NCI-H524 (cell line): ENCODE measurements around the gene WDR75.

Experiments
- DNase-seq, 2 experiments: peaks; one replicate each; lab custom pipeline; 2025; lab: John Stamatoyannopoulos, UW

The WDR75 gene

DNA sequence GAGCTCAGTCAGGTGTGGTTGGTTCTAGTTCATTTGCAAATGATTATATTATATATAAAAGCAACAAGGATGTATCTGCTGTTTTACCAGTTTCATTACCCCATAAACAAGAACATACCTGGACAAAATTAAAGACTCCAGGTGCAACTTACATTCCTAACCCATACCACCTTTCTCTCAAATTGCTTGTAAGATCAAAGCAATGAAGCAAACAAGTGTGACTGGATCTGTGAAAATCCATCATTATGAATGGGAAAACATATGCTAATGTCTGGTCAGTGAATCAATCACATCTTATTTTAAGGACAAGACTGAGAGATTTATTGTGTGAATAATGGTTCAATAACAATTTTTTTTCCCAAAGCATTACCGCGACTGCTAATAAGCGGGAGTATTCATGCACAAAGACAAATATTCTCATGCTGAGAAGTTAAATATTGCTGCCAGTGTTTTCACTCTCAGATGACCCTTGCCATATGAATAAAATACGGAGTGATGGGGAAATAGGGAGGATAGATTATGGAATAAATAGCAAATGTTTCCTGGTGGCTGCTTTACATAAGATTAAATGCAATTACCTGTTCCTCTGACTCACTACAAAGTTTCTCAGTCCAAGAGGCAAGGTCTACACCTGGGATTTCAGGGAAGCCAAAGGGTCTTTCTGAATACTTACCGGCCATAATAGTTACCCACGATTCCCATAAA, 59.3 kb downstream of the WDR75 start:
- no peak for DNase-seq

DNA sequence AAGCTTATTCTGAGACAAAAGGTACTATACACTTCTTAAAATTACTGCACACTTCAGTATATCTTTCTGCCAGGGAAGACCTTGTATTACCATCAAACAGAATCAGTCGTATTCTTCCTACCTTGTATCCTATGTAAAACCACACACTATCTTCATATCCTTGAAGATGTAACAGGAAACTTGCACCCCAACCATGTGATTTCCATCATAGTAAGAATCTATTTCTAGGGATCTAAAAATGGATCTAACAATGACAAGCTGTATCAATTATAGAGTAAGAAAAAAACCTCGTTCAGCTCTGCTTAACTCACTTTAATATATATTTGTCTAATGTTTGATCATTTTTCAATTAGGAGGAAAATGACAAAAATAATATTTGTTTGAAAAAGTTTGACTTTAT, 60.2 kb downstream of the WDR75 start:
- no peak for DNase-seq

GRCh38 chr2:189502714-189503113, 61.4 kb downstream of the WDR75 start:
- no peak for DNase-seq

DNA sequence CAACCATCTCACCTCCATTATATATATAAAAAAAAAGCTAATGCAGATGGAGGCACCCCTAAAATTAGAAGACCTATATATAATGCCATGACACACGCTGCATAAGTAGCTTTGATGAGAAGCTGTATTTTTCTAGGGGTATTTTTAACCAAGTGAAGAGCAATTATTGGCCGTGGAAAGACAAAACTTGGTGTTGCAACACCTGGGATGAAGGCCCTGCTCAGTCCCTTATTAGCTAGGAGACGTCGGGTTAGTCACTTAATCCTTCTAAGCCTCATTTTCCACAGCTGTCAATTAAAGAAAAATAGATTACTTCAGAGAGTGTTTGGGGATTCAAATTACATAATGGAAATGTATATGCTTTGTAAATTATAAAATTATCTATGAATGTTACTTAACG, 63.0 kb downstream of the WDR75 start:
- peak; percentile 87 to 92 for DNase-seq

GRCh38 chr2:189505492-189505891, 64.2 kb downstream of the WDR75 start:
- no peak for DNase-seq

DNA sequence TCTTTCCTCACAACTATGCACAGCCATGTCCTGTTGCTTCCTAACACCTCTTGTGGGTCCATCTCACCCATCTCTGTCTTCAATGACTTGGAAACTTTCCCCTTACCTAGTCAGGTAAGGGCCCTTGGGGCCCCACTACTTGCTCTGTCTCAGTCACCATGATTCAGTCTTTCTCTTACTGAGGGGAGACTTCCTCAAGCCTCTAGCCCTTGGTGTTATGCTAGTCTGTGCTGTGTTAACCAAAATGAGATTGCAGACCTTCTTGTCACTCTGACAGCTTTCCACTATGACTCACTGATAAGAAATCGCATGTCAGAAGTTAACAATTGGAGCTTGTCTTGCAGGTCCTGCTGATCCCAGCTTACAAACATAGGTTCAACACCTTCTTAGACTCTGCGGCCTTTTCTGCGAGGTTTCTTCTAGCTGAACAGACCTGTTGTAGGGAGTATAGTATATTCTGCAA, 65.3 kb downstream of the WDR75 start:
- no peak for DNase-seq

- DNase-seq, result no peak
These were observed 70.1 kb downstream of the WDR75 start for GRCh38 chr2:189511210-189511959.

DNA sequence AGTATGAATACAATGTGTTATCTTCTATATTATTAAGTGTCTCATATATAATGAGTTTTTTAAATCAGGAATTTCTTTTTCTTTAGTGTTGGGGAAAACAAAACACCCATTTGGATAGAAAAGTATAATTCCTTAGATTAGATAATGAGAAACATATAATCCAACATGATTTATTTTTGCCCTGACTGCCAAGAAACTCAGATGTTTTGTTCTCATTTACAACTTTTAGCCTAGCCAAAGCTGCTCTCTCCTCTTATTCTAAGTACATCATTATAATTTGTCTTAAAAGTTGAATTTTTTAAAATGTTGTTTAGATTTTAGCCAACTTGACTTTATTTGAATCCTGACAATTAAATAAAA, 70.7 kb downstream of the WDR75 start:
- no peak for DNase-seq

- DNase-seq, result no peak
These were observed 71.6 kb downstream of the WDR75 start for GRCh38 chr2:189512879-189513278.

GRCh38 chr2:189514104-189514503, 72.8 kb downstream of the WDR75 start:
- DNase-seq, result no peak

DNA sequence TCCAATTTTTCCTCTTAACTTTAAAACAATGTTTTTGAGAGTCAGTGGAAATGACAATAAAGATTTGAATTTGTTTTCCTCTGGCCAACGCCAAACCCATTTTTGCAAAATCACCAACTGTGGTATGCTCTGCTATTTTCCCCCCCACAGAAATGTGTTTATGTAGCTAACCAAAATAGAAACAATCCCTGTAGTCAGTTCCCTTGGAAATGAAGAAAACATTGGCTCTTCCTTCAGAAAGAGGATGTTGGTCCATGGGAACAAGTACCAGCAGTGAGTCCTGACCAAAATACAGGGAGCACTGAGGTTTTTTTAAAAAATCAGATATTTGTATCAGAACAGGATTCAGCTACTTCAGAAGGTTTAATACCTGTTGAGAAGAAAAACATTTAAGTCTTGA, 74.0 kb downstream of the WDR75 start:
- DNase-seq, result no peak

DNA sequence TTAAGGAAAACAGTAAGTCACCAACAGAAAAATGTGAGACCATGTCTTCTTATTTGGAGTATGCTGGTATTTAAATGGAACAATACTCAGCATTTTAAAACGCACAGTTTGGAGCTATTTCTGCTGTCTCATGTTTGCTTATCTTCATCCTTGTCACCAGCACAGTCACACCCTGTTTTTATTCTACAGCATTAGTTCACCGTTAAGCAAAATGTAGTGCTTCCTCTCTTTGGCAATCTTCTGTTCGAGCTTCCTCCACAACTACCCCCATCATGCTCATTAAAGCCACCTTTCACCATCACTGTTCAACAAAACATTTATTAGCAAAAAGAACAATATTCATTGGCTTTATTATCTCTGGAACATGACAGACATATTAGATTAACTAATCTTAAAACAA, 75.3 kb downstream of the WDR75 start:
- no peak for DNase-seq

- no peak for DNase-seq
These were observed 76.7 kb downstream of the WDR75 start for GRCh38 chr2:189517847-189518535.

GRCh38 chr2:189519631-189520387, 78.5 kb downstream of the WDR75 start:
- no peak for DNase-seq

- DNase-seq, result no peak
These were observed 80.6 kb downstream of the WDR75 start for GRCh38 chr2:189521699-189522434.

- DNase-seq, result no peak
These were observed 81.3 kb downstream of the WDR75 start for GRCh38 chr2:189522435-189523151.

DNA sequence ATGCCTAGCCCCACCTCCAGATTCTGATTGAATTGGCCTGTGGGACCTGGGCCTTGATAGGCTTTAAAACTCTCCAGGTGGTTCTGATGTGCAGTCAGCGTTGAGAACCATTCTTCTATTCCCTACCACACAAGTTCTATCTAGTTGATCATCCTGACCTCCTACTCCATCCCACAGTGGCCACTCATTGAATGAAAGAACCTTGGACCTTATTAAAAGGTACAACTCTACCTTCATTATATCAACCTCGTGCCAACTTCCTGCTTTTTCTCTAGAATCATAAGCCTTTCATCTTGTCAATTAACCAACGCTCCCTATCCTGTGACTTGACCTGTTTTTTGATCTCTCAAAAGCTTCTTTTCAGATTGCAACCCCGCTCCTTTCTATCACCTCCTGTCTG, 83.5 kb downstream of the WDR75 start:
- DNase-seq, result no peak
